ENCODE measurements around the gene KEAP1.
A peak's percentile ranks its signal among the peaks of the same experiment; 100 is the strongest.
"Not testable (repeated sequence)": the region's sequence is repeated elsewhere in the genome, so short reads cannot be mapped to it uniquely, and the experiment has no call there.

KEAP1 gene

DNA sequence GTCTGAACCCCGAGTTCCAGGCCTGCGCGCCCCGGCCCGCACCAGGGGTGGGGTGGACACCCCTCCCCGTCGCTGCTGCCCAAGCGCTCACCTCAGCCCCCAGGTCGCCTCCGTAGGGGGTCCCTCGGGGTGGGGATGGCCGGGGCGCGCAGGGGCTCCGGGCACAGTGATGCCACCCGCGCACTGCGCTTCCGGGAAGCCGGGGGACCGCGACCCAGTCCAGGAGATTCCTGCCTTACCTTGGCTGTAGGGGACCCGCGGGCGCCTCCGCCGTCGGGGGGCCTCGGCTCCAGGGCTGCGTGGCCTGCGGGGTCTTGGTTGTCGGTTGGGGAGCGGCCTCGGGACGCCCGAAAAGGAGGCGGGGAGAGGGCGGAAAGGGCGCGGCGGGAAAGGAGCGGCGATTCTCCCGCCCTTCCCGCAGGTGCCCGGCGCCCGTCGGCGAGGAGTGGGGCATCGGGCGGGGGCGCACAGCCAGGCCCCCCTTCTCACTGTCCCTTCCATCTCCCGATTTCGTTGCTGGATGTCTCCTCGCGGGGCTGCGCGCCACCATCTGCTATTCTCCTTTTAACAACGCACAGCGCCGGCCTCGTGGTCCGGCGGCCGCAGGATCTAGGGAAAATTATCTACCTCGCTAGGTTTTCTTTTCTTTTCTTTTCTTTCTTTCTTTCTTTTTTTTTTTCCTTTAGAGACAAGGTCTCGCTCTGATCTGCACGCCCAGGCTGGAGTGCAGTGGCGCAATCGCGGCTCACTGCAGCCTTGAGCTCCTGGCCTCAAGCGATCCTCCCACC, at the start of gene KEAP1:
TSS of gene KEAP1 (minus strand) at position 355 of the 788 bp plus-strand sequence. CDS start 3,323 bp downstream, outside the sequence.
- DNase-seq (ENCODE audit: low read depth, low spot score) = no peak
- Histone ChIP-seq H3K4me3 (ENCODE audit: insufficient read length, low read depth) (peak within 1 kb of the TSS; percentile 98), H3K27me3 (ENCODE audit: insufficient read depth, insufficient read length) (no peaks in the 10 kb centered on the region), H3K36me3 (ENCODE audit: insufficient read depth, insufficient read length, low read length) (peaks cover 25% of the 10 kb centered on the region), H3K9me3 (ENCODE audit: insufficient read depth, low read length) (no peaks in the 10 kb centered on the region), H3K4me1 (ENCODE audit: insufficient read depth, insufficient read length) (peaks cover 8% of the 10 kb centered on the region), H3K9ac (ENCODE audit: insufficient read length, low read depth) (peak within 1 kb of the TSS; percentile 100)
- TF ChIP-seq SUZ12 (IDR thresholded peaks at IDR 0.05; ENCODE audit: extremely low read depth, insufficient read depth, insufficient read length) (no peak), YY1 (IDR thresholded peaks at IDR 0.05; ENCODE audit: insufficient read depth, insufficient read length) (no peak), ZNF274 (IDR thresholded peaks at IDR 0.05; ENCODE audit: low read depth, low read length) (no peak)

DNA sequence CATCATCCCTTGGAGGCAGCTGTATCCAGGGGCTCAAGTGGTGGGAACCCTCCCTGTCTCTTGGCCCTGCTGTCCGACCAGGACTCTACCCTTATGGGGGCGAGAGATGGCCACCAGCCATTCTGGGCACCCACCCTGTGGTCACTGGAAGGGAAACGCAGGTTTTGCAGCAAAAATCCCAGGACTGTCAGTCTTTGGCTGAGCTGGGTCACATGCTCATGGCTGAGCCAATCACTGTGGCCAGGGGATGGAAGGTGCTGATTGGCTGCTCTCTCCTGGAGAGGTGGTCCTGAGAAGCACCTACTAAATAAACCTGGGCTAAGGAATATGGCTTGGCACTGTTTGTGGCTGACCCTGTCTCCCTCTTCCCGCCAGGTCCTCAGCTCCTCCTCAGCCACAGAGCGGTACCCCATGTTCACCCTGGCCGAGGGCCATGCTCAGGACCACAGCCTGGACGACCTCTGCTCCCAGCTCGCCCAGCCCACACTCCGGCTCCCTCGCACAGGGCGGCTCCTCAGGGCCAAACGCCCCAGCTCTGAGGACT, 49.4 kb upstream of the KEAP1 start:
- H3K36me3 ChIP-seq (ENCODE audit: insufficient read depth, insufficient read length, low read length) = peaks cover 78% of the 10 kb centered on the region
- H3K4me3 ChIP-seq (ENCODE audit: insufficient read length, low read depth) = no peak overlapping the region

DNA sequence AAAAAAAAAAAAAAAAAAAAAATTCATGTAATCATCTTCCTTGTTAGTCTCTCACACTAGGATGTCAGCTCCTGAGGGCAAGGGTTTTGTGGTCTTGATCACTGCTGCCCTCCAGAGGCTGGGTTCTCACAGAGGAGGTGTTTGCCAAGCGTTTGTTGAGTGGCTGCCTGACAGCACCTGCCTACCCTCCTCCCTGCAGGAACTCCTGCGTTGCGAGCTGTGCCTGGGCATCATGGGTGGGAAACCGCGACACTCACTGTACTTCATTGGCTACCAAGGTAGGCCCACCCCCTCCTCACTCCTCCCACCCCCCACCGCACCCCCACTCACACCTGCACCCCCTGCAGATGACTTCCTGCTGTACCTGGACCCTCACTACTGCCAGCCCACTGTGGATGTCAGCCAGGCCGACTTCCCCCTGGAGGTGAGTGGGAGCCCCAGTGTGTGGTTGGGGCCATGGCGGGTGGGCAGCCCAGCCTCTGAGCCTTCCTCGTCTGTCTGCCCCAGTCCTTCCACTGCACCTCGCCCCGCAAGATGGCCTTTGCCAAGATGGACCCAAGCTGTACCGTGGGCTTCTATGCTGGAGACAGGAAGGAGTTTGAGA, 48.6 kb upstream of the KEAP1 start:
- H3K9ac ChIP-seq (ENCODE audit: insufficient read length, low read depth) = no peak overlapping the region
- TF ChIP-seq SUZ12 (IDR thresholded peaks at IDR 0.05; ENCODE audit: extremely low read depth, insufficient read depth, insufficient read length) (no peak), ZNF274 (IDR thresholded peaks at IDR 0.05; ENCODE audit: low read depth, low read length) (no peak), YY1 (IDR thresholded peaks at IDR 0.05; ENCODE audit: insufficient read depth, insufficient read length) (no peak)
- no peaks in the 10 kb centered on the region for H3K27me3 ChIP-seq (ENCODE audit: insufficient read depth, insufficient read length)
- no peak for DNase-seq (ENCODE audit: low read depth, low spot score)
- no peak overlapping the region for H3K4me3 ChIP-seq (ENCODE audit: insufficient read length, low read depth)
- H3K36me3 ChIP-seq (ENCODE audit: insufficient read depth, insufficient read length, low read length) = peaks cover 81% of the 10 kb centered on the region
- no peaks in the 10 kb centered on the region for H3K9me3 ChIP-seq (ENCODE audit: insufficient read depth, low read length)
- H3K4me1 ChIP-seq (ENCODE audit: insufficient read depth, insufficient read length) = peaks cover 6% of the 10 kb centered on the region

More for the DNA sequence above, 49.4 kb upstream of the KEAP1 start:
- TF ChIP-seq YY1 (IDR thresholded peaks at IDR 0.05; ENCODE audit: insufficient read depth, insufficient read length) (no peak), ZNF274 (IDR thresholded peaks at IDR 0.05; ENCODE audit: low read depth, low read length) (no peak), SUZ12 (IDR thresholded peaks at IDR 0.05; ENCODE audit: extremely low read depth, insufficient read depth, insufficient read length) (no peak)
- Histone ChIP-seq H3K9me3 (ENCODE audit: insufficient read depth, low read length) (no peaks in the 10 kb centered on the region), H3K9ac (ENCODE audit: insufficient read length, low read depth) (no peak overlapping the region), H3K27me3 (ENCODE audit: insufficient read depth, insufficient read length) (no peaks in the 10 kb centered on the region), H3K4me1 (ENCODE audit: insufficient read depth, insufficient read length) (peaks cover 6% of the 10 kb centered on the region)
- no peak for DNase-seq (ENCODE audit: low read depth, low spot score)

DNA sequence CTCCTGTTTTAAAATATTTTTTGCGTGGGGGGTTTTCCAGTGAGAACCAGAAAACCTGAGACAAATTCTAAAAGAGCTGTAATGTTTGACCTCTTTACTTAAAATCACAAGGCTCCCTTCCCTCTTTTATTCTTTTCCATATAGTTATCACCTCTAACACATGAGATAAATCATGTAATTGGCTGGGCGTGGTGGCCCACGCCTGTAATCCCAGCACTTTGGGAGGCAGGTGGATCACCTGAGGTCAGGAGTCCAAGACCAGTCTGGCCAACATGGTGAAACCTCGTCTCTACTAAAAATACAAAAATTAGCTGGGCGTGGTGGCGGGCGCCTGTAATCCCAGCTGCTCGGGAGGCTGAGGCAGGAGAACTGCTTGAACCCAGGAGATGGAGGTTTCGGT, 47.9 kb upstream of the KEAP1 start:
- H3K4me3 ChIP-seq (ENCODE audit: insufficient read length, low read depth); H3K27me3 ChIP-seq (ENCODE audit: insufficient read depth, insufficient read length); DNase-seq (ENCODE audit: low read depth, low spot score); H3K9me3 ChIP-seq (ENCODE audit: insufficient read depth, low read length); H3K4me1 ChIP-seq (ENCODE audit: insufficient read depth, insufficient read length); H3K9ac ChIP-seq (ENCODE audit: insufficient read length, low read depth): not testable (repeated sequence)
- H3K36me3 ChIP-seq (ENCODE audit: insufficient read depth, insufficient read length, low read length) = peaks cover 84% of the 10 kb centered on the region

DNA sequence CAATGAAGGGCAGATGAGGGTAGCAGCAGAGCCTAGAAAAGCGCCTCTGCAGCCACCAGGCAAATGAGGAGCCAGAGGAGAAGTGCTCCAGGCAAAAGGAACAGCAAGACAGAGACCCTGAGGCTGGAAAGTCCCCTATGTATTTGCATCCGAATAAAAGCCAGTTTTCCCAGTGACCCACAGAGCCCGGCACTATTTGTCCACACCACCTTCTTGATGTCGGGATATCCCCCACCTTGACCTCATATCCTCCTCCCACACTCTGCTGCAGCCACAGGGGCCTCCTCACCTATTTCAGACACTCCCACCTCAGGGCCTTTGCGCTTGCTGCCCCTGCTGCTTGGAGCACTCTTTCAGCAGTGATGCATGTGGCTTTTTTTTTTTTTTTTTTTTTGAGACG, 47.2 kb upstream of the KEAP1 start:
- Histone ChIP-seq H3K4me3 (ENCODE audit: insufficient read length, low read depth) (no peak overlapping the region), H3K36me3 (ENCODE audit: insufficient read depth, insufficient read length, low read length) (peaks cover 80% of the 10 kb centered on the region), H3K27me3 (ENCODE audit: insufficient read depth, insufficient read length) (no peaks in the 10 kb centered on the region), H3K4me1 (ENCODE audit: insufficient read depth, insufficient read length) (peaks cover 6% of the 10 kb centered on the region), H3K9ac (ENCODE audit: insufficient read length, low read depth) (no peak overlapping the region), H3K9me3 (ENCODE audit: insufficient read depth, low read length) (no peaks in the 10 kb centered on the region)
- DNase-seq (ENCODE audit: low read depth, low spot score) = no peak
- TF ChIP-seq SUZ12 (IDR thresholded peaks at IDR 0.05; ENCODE audit: extremely low read depth, insufficient read depth, insufficient read length) (no peak), YY1 (IDR thresholded peaks at IDR 0.05; ENCODE audit: insufficient read depth, insufficient read length) (no peak), ZNF274 (IDR thresholded peaks at IDR 0.05; ENCODE audit: low read depth, low read length) (no peak)

DNA sequence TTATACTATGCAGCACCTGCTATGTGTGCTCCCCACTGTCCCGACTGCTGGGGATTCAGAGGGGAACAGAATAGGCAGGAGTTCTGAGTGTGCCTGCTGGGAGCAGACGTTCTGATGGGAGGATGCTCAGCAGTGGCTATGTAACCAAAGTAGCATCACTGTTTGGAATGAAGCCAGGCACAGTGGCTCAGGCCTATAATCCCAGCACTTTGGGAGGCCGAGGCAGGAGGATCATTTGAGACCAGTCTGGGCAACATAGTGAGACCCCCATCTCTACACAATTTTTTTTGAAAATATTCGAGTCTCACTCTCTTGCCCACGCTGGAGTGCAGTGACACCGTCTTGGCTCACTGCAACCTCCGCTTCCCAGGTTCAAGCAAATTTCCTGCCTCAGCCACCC, 46.6 kb upstream of the KEAP1 start:
- no peaks in the 10 kb centered on the region for H3K9me3 ChIP-seq (ENCODE audit: insufficient read depth, low read length)
- peaks cover 10% of the 10 kb centered on the region for H3K4me1 ChIP-seq (ENCODE audit: insufficient read depth, insufficient read length)
- no peak for DNase-seq (ENCODE audit: low read depth, low spot score)
- TF ChIP-seq YY1 (IDR thresholded peaks at IDR 0.05; ENCODE audit: insufficient read depth, insufficient read length) (no peak), SUZ12 (IDR thresholded peaks at IDR 0.05; ENCODE audit: extremely low read depth, insufficient read depth, insufficient read length) (no peak), ZNF274 (IDR thresholded peaks at IDR 0.05; ENCODE audit: low read depth, low read length) (no peak)
- H3K9ac ChIP-seq (ENCODE audit: insufficient read length, low read depth) = no peak overlapping the region
- H3K36me3 ChIP-seq (ENCODE audit: insufficient read depth, insufficient read length, low read length) = peaks cover 74% of the 10 kb centered on the region
- H3K4me3 ChIP-seq (ENCODE audit: insufficient read length, low read depth) = no peak overlapping the region
- H3K27me3 ChIP-seq (ENCODE audit: insufficient read depth, insufficient read length) = no peaks in the 10 kb centered on the region

DNA sequence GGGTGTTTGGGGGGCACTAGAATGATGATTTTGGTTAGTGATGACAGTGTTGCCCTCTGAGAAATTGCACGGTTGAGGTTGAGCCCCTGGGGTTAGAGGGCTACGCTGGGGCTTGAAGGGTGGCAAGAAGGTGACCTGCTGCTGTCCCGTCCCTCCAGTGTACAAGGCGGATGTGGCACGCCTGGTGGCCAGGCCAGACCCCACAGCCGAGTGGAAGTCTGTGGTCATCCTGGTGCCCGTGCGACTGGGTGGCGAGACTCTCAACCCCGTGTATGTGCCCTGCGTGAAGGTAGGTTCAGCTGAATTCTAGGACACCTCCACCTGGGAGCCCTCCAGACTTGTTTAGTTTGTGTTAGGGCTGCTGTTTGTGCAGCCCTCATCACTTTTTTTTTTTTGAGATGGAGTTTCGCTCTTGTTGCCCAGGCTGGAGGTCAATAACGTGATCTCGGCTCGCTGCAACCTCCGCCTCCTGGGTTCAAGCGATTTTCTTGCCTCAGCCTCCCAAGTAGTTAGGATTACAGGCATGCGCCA, 45.7 kb upstream of the KEAP1 start:
- Histone ChIP-seq H3K9ac (ENCODE audit: insufficient read length, low read depth) (no peak overlapping the region), H3K4me3 (ENCODE audit: insufficient read length, low read depth) (no peak overlapping the region), H3K9me3 (ENCODE audit: insufficient read depth, low read length) (no peaks in the 10 kb centered on the region), H3K36me3 (ENCODE audit: insufficient read depth, insufficient read length, low read length) (peaks cover 65% of the 10 kb centered on the region), H3K27me3 (ENCODE audit: insufficient read depth, insufficient read length) (no peaks in the 10 kb centered on the region), H3K4me1 (ENCODE audit: insufficient read depth, insufficient read length) (peaks cover 13% of the 10 kb centered on the region)
- TF ChIP-seq ZNF274 (IDR thresholded peaks at IDR 0.05; ENCODE audit: low read depth, low read length) (no peak), YY1 (IDR thresholded peaks at IDR 0.05; ENCODE audit: insufficient read depth, insufficient read length) (no peak), SUZ12 (IDR thresholded peaks at IDR 0.05; ENCODE audit: extremely low read depth, insufficient read depth, insufficient read length) (no peak)
- DNase-seq (ENCODE audit: low read depth, low spot score) = no peak

All from NT2/D1 (cell line).